SK-N-SH (cell line): Measurements from ENCODE around the gene SIM1. TPM values are rescaled to one million over a fixed set of nuclear protein-coding genes. Genes with fewer than 3 reads are reported as not detected.

Experiments
- CTCF ChIA-PET: fragments of 300-600, 350-600 bp; formaldehyde crosslinking; extraction: SDS; loops from one replicate; lab custom pipeline; 2021; lab: Yijun Ruan, JAX
- POLR2A ChIA-PET: fragments of 350-600 bp; sonication (Branson Sonifier 250); formaldehyde crosslinking; extraction: SDS; loops from one replicate; lab custom pipeline; 2020; ENCODE audit warnings: antibody characterized with exemption, inconsistent platforms; lab: Yijun Ruan, JAX
- DNase-seq: peaks from one replicate; pipeline ENCODE4 v3.0.0; 2012
- H2AFZ ChIP-seq: fragments of 200-600 bp; sonication (generic); 2 replicates; pipeline ENCODE4 v1.8.1; 2016; ENCODE audit warnings: antibody characterized with exemption, mild to moderate bottlenecking, low read depth
- H3F3A ChIP-seq: fragments of 200-600 bp; sonication (generic); replicated peaks from 2 replicates; pipeline ENCODE3; 2016; ENCODE audit warnings: antibody characterized with exemption, mild to moderate bottlenecking; ENCODE audit not compliant: insufficient read depth
- H3K27ac ChIP-seq, 2 experiments: fragments of 200-500 bp in 1 of 2; fragments of 200-600 bp in 1 of 2; sonication (Bioruptor generic) in 1 of 2; sonication (generic), shearing (Covaris generic) in 1 of 2; 2 replicates each; pipeline versions ENCODE4 v1.5.1 to v1.6.1; 2014 to 2016; ENCODE audit warnings: low read depth in 2 of 2, inconsistent platforms in 1 of 2, low read length in 1 of 2, mild to moderate bottlenecking in 1 of 2, mixed read lengths in 1 of 2
- H3K27me3 ChIP-seq: fragments of 200-600 bp; sonication (generic), shearing (Covaris generic); 2 replicates; pipeline ENCODE4 v1.6.1; 2016; ENCODE audit warnings: mixed run types; ENCODE audit not compliant: insufficient read depth
- H3K36me3 ChIP-seq, 2 experiments: fragments of 200-500 bp in 1 of 2; fragments of 200-600 bp in 1 of 2; sonication (Bioruptor generic) in 1 of 2; sonication (generic) in 1 of 2; replicated peaks in 1 of 2; 2 replicates each; pipeline versions ENCODE3 to v1.5.1; 2014 to 2016; ENCODE audit warnings: low read length in 1 of 2, mild to moderate bottlenecking in 1 of 2; ENCODE audit not compliant: insufficient read depth in 2 of 2, control insufficient read depth in 1 of 2
- H3K4me1 ChIP-seq, 2 experiments: fragments of 200-500 bp in 1 of 2; fragments of 200-600 bp in 1 of 2; sonication (Bioruptor generic) in 1 of 2; sonication (generic), shearing (Covaris generic) in 1 of 2; 2 replicates each; pipeline versions ENCODE4 v1.5.1 to v1.6.1; 2014 to 2016; ENCODE audit warnings: low read depth in 1 of 2, low read length in 1 of 2, mixed run types in 1 of 2; ENCODE audit not compliant: insufficient read depth in 2 of 2, control insufficient read depth in 1 of 2
- H3K4me2 ChIP-seq: fragments of 200-600 bp; sonication (generic), shearing (Covaris generic); 2 replicates; pipeline ENCODE4 v1.6.1; 2017; ENCODE audit warnings: mixed run types
- H3K4me3 ChIP-seq, 2 experiments: fragments of 200-500 bp in 1 of 2; fragments of 200-600 bp in 1 of 2; sonication (Bioruptor generic) in 1 of 2; sonication (generic), shearing (Covaris generic) in 1 of 2; 2 replicates each; pipeline versions ENCODE4 v1.5.1 to v1.8.1; 2014 to 2016; ENCODE audit warnings: low read depth in 2 of 2, inconsistent platforms in 1 of 2, low read length in 1 of 2, mild to moderate bottlenecking in 1 of 2, mixed read lengths in 1 of 2, moderate library complexity in 1 of 2
- H3K79me2 ChIP-seq: fragments of 200-600 bp; sonication (generic); 2 replicates; pipeline ENCODE4 v1.8.1; 2017; ENCODE audit warnings: mild to moderate bottlenecking; ENCODE audit not compliant: insufficient read depth
- H3K9ac ChIP-seq: fragments of 200-600 bp; sonication (generic); 2 replicates; pipeline ENCODE4 v1.6.1; 2017; ENCODE audit warnings: mixed run types
- H3K9me2 ChIP-seq: fragments of 200-600 bp; sonication (generic); 2 replicates; pipeline ENCODE4 v1.6.1; 2017; ENCODE audit warnings: mixed run types
- H3K9me3 ChIP-seq: fragments of 200-600 bp; sonication (generic); 2 replicates; pipeline ENCODE4 v1.6.1; 2017; ENCODE audit warnings: mixed run types, mild to moderate bottlenecking, moderate library complexity
- H4K20me1 ChIP-seq: fragments of 200-600 bp; sonication (generic); 2 replicates; pipeline ENCODE4 v1.6.1; 2017; ENCODE audit warnings: mild to moderate bottlenecking, mixed run types; ENCODE audit not compliant: insufficient read depth
- CHD2 ChIP-seq: fragments of 150-350 bp; IDR thresholded peaks from 2 replicates; pipeline ENCODE4 v1.6.1; 2018; ENCODE audit warnings: low read length; ENCODE audit not compliant: partially characterized antibody
- EP300 ChIP-seq, 2 experiments: IDR thresholded peaks; 2 replicates each; pipeline versions ENCODE4 v1.4.0 to v1.6.1; 2012; ENCODE audit warnings: borderline replicate concordance in 1 of 2, low read depth in 1 of 2, low read length in 1 of 2
- FOSL2 ChIP-seq: IDR thresholded peaks from 2 replicates; pipeline ENCODE4 v1.4.0; 2012; ENCODE audit warnings: low read depth, mild to moderate bottlenecking, moderate library complexity, borderline replicate concordance
- FOXM1 ChIP-seq: IDR thresholded peaks from 2 replicates; pipeline ENCODE4 v1.4.0; 2012; ENCODE audit warnings: low read depth, mild to moderate bottlenecking
- GABPA ChIP-seq: IDR thresholded peaks from 2 replicates; pipeline ENCODE4 v1.4.0; 2012; ENCODE audit warnings: low read depth, mild to moderate bottlenecking
- JUND ChIP-seq: IDR thresholded peaks from 2 replicates; pipeline ENCODE4 v1.4.0; 2012
- MAX ChIP-seq: IDR thresholded peaks from 2 replicates; pipeline ENCODE4 v1.4.0; 2012; ENCODE audit warnings: low read depth
- MEF2A ChIP-seq: IDR thresholded peaks from 2 replicates; pipeline ENCODE4 v1.4.0; 2012; ENCODE audit warnings: low read depth, borderline replicate concordance
- NFIC ChIP-seq: IDR thresholded peaks from 2 replicates; pipeline ENCODE4 v1.4.0; 2012; ENCODE audit warnings: borderline replicate concordance
- NRF1 ChIP-seq: IDR thresholded peaks from 2 replicates; pipeline ENCODE4 v1.6.1; 2012; ENCODE audit warnings: low read depth, mild to moderate bottlenecking, low read length
- PBX3 ChIP-seq: IDR thresholded peaks from 2 replicates; pipeline ENCODE4; 2012
- TCF12 ChIP-seq: IDR thresholded peaks from 2 replicates; pipeline ENCODE4 v1.4.0; 2012
- WGBS: methylation state at CpG from one replicate; pipeline ENCODE4 v1.1.6; 2017; ENCODE audit warnings: low lambda C conversion rate; 5-methylcytosine and 5-hydroxymethylcytosine counted together
- polyA plus RNA-seq, 3 experiments: library from polyadenylated mRNA; depleted of rRNA; stranded (reverse); fragments of >200 nt; gene quantifications; 2 replicates each; pipeline ENCODE4 v1.2.3, GENCODE V29; 2012

The SIM1 gene
- polyA plus RNA-seq, 1 of the 3 experiments (the other 2 are of a cell fraction) = not detected

GRCh38 chr6:100346828-100347227, 117.9 kb downstream of the SIM1 start:
- H3K4me1 ChIP-seq = peaks cover 0 to 35% of the 10 kb centered on the region in 2 experiments; a peak in 2 of 4 replicates
- POLR2A ChIA-PET = no interaction called here
- no peaks in the 10 kb centered on the region for H3K79me2 ChIP-seq
- DNase-seq = no peak
- H3K9ac ChIP-seq = peak overlapping the region; percentile 58; the same call in 1 of the 2 replicates
- peak overlapping the region in 1 of 2 experiments; percentile 19; a peak in 2 of 4 replicates for H3K4me3 ChIP-seq
- no peaks in the 10 kb centered on the region for H3K36me3 ChIP-seq
- WGBS = 7% methylated on average over 2 of the region's 2 CpGs
- peak overlapping the region; percentile 50 for H3K4me2 ChIP-seq
- peaks cover 18% of the 10 kb centered on the region for H3F3A ChIP-seq
- H3K9me2 ChIP-seq = no peaks in the 10 kb centered on the region
- H4K20me1 ChIP-seq = no peaks in the 10 kb centered on the region
- H3K9me3 ChIP-seq = no peaks in the 10 kb centered on the region
- H2AFZ ChIP-seq = peak overlapping the region; percentile 47; the same call in 1 of the 2 replicates
- CTCF ChIA-PET = interaction anchor here (1.3 kb wide), 1 partner anchor 14 kb away, joined by 3 read pairs; no protein-coding TSS in a partner anchor
- H3K27ac ChIP-seq = peak overlapping the region; percentile 62 to 88; a peak in 3 of 4 replicates
- H3K27me3 ChIP-seq = no peaks in the 10 kb centered on the region
- TF ChIP-seq PBX3 = peak; percentile 44; the same call in 1 of the 2 replicates
- peak; percentile 58 for TF ChIP-seq TCF12
- TF ChIP-seq NFIC = peak; percentile 37
- peak in 1 of 2 experiments; percentile 60; a peak in 1 of 4 replicates for TF ChIP-seq EP300 (IDR thresholded peaks at IDR 0.05; ENCODE audit: borderline replicate concordance in 1 of 2, low read depth in 1 of 2, low read length in 1 of 2)
- no peak for TF ChIP-seq NRF1
- peak; percentile 84 for TF ChIP-seq MEF2A
- TF ChIP-seq FOXM1 = no peak
- TF ChIP-seq FOSL2 = peak; percentile 53; the same call in 1 of the 2 replicates
- TF ChIP-seq JUND = peak; percentile 29; the same call in 1 of the 2 replicates

- Histone ChIP-seq H3F3A (peaks cover 18% of the 10 kb centered on the region), H3K36me3 (no peaks in the 10 kb centered on the region), H3K4me1 (peaks cover 0 to 35% of the 10 kb centered on the region in 2 experiments; a peak in 2 of 4 replicates), H3K4me2 (peak overlapping the region; percentile 50), H3K27ac (peak overlapping the region; percentile 62 to 88; a peak in 3 of 4 replicates), H3K9me3 (no peaks in the 10 kb centered on the region)
- POLR2A ChIA-PET = no interaction called here
- 13% methylated on average over 2 of the region's 2 CpGs for WGBS
- DNase-seq = no peak
- peak; percentile 40 for TF ChIP-seq TCF12
- TF ChIP-seq JUND = 0 out of 2 replicates have a peak, but pooled peaks have one; percentile 5
- no peak for TF ChIP-seq GABPA
- TF ChIP-seq, all 33 proteins: peak for 2
- Histone ChIP-seq H4K20me1 (no peaks in the 10 kb centered on the region), H2AFZ (peak overlapping the region; percentile 47), H3K27me3 (no peaks in the 10 kb centered on the region), H3K9ac (peak overlapping the region; percentile 58; the same call in 1 of the 2 replicates), H3K9me2 (no peaks in the 10 kb centered on the region), H3K4me3 (peak overlapping the region in 1 of 2 experiments; percentile 19; a peak in 2 of 4 replicates), H3K79me2 (no peaks in the 10 kb centered on the region)
- CTCF ChIA-PET = interaction anchor here (1.3 kb wide), 1 partner anchor 13 kb away, joined by 3 read pairs; no protein-coding TSS in a partner anchor
These were observed 118.5 kb downstream of the SIM1 start for GRCh38 chr6:100346203-100346602.

- Histone ChIP-seq H3K9ac (peak overlapping the region; percentile 49; the same call in 1 of the 2 replicates), H3K4me3 (peak overlapping the region in 1 of 2 experiments; percentile 35; a peak in 1 of 4 replicates), H3K9me3 (no peaks in the 10 kb centered on the region)
- peak; percentile 39; the same call in 1 of the 2 replicates for TF ChIP-seq JUND
- TF ChIP-seq CHD2 = no peak
- peak; percentile 27 for TF ChIP-seq TCF12
- TF ChIP-seq PBX3 = peak; percentile 44
- peak; percentile 68; the same call in 1 of the 2 replicates for TF ChIP-seq FOSL2
- 0 out of 2 replicates have a peak, but pooled peaks have one; percentile 8 for TF ChIP-seq NFIC
- TF ChIP-seq MAX = no peak
- TF ChIP-seq, all 33 proteins: peak for 5
- Histone ChIP-seq H4K20me1 (no peaks in the 10 kb centered on the region), H2AFZ (peak overlapping the region; percentile 73; the same call in 1 of the 2 replicates), H3K27ac (peak overlapping the region; percentile 47 to 88), H3K9me2 (no peaks in the 10 kb centered on the region), H3K27me3 (no peaks in the 10 kb centered on the region), H3K4me1 (peaks cover 0 to 35% of the 10 kb centered on the region in 2 experiments; a peak in 2 of 4 replicates), H3K79me2 (no peaks in the 10 kb centered on the region), H3K36me3 (no peaks in the 10 kb centered on the region), H3K4me2 (peak overlapping the region; percentile 50), H3F3A (peaks cover 18% of the 10 kb centered on the region)
- DNase-seq = no peak
- WGBS = 30% methylated on average over 4 of the region's 4 CpGs
- CTCF ChIA-PET = interaction anchor here (1.1 kb wide), 1 partner anchor 20 kb away, joined by 3 read pairs; no protein-coding TSS in a partner anchor
- POLR2A ChIA-PET = no interaction called here
These were observed 120.0 kb downstream of the SIM1 start for GRCh38 chr6:100344761-100345160.
